Activated T-cell treated with anti-CD3 and anti-CD28 coated beads, Interleukin-2, amount 50 U/mL, for 72 hours (primary cell): ENCODE results near the gene ANKRD37. TPM values are rescaled to one million over a fixed set of nuclear protein-coding genes. Genes with fewer than 3 reads are reported as not detected.

Experiments
- total RNA-seq, 2 donors: library from RNA; stranded (reverse); gene quantifications; one replicate each; pipeline ENCODE4 v1.2.3, GENCODE V29; 2022

ANKRD37 gene
- total RNA-seq, 2 donors from 2014 or later: 10.1 to 12.2 TPM

Other genes with a start within 250 kb of the ANKRD37 start
- 10 to 100 TPM; 47.3 to 51.8 TPM for gene CFAP97, start 192.8 kb upstream of the ANKRD37 start, total RNA-seq
- 10 to 100 TPM; 15.8 to 17.9 TPM for gene SNX25, start 187.2 kb upstream of the ANKRD37 start, total RNA-seq
- 1 to 10 TPM in 1 of 2 donors, under 1 TPM in 1; 0.51 to 1.1 TPM for gene LRP2BP, start 917 bp upstream of the ANKRD37 start, total RNA-seq
- gene UFSP2, start 29.1 kb downstream of the ANKRD37 start, total RNA-seq: 10 to 100 TPM; 29.3 to 35.9 TPM
- 1 to 10 TPM in 1 of 2 donors, under 1 TPM in 1; 0.19 to 1.2 TPM for gene CCDC110, start 74.9 kb downstream of the ANKRD37 start, total RNA-seq
- gene PDLIM3, start 138.7 kb downstream of the ANKRD37 start, total RNA-seq: 1 to 10 TPM; 1.5 to 7.4 TPM